Measurements from ENCODE around the gene CMSS1.

The CMSS1 gene

GRCh38 chr3:99965681-99966408, 148.2 kb downstream of the CMSS1 start:
- no peak for DNase-seq (ENCODE audit: low read depth, low spot score)
- Histone ChIP-seq H3K4me1 (ENCODE audit: insufficient read depth, insufficient read length) (no peaks in the 10 kb centered on the region), H3K27me3 (ENCODE audit: insufficient read depth, insufficient read length) (no peaks in the 10 kb centered on the region), H3K4me3 (ENCODE audit: insufficient read length, low read depth) (no peak overlapping the region), H3K9ac (ENCODE audit: insufficient read length, low read depth) (no peak overlapping the region), H3K9me3 (ENCODE audit: insufficient read depth, low read length) (no peaks in the 10 kb centered on the region), H3K36me3 (ENCODE audit: insufficient read depth, insufficient read length, low read length) (no peaks in the 10 kb centered on the region)
- no peak for TF ChIP-seq SUZ12 (IDR thresholded peaks at IDR 0.05; ENCODE audit: extremely low read depth, insufficient read depth, insufficient read length)
- no peak for TF ChIP-seq ZNF274 (IDR thresholded peaks at IDR 0.05; ENCODE audit: low read depth, low read length)
- no peak for TF ChIP-seq YY1 (IDR thresholded peaks at IDR 0.05; ENCODE audit: insufficient read depth, insufficient read length)

- H3K27me3 ChIP-seq (ENCODE audit: insufficient read depth, insufficient read length): no peaks in the 10 kb centered on the region
- DNase-seq (ENCODE audit: low read depth, low spot score): no peak
- TF ChIP-seq YY1 (IDR thresholded peaks at IDR 0.05; ENCODE audit: insufficient read depth, insufficient read length): no peak
- TF ChIP-seq ZNF274 (IDR thresholded peaks at IDR 0.05; ENCODE audit: low read depth, low read length): no peak
- TF ChIP-seq SUZ12 (IDR thresholded peaks at IDR 0.05; ENCODE audit: extremely low read depth, insufficient read depth, insufficient read length): no peak
Observed at GRCh38 chr3:99966662-99967416, 149.2 kb downstream of the CMSS1 start.

GRCh38 chr3:99967796-99968195, 150.1 kb downstream of the CMSS1 start:
- H3K27me3 ChIP-seq (ENCODE audit: insufficient read depth, insufficient read length): no peaks in the 10 kb centered on the region
- no peaks in the 10 kb centered on the region for H3K9me3 ChIP-seq (ENCODE audit: insufficient read depth, low read length)
- no peak for DNase-seq (ENCODE audit: low read depth, low spot score)
- H3K4me1 ChIP-seq (ENCODE audit: insufficient read depth, insufficient read length): no peaks in the 10 kb centered on the region
- H3K36me3 ChIP-seq (ENCODE audit: insufficient read depth, insufficient read length, low read length): no peaks in the 10 kb centered on the region
- no peak overlapping the region for H3K4me3 ChIP-seq (ENCODE audit: insufficient read length, low read depth)
- no peak overlapping the region for H3K9ac ChIP-seq (ENCODE audit: insufficient read length, low read depth)
- TF ChIP-seq YY1 (IDR thresholded peaks at IDR 0.05; ENCODE audit: insufficient read depth, insufficient read length) (no peak), ZNF274 (IDR thresholded peaks at IDR 0.05; ENCODE audit: low read depth, low read length) (no peak), SUZ12 (IDR thresholded peaks at IDR 0.05; ENCODE audit: extremely low read depth, insufficient read depth, insufficient read length) (no peak)

More at GRCh38 chr3:99966662-99967416, 149.2 kb downstream of the CMSS1 start:
- no peak overlapping the region for H3K9ac ChIP-seq (ENCODE audit: insufficient read length, low read depth)
- H3K36me3 ChIP-seq (ENCODE audit: insufficient read depth, insufficient read length, low read length): no peaks in the 10 kb centered on the region
- H3K4me3 ChIP-seq (ENCODE audit: insufficient read length, low read depth): no peak overlapping the region
- no peaks in the 10 kb centered on the region for H3K4me1 ChIP-seq (ENCODE audit: insufficient read depth, insufficient read length)
- H3K9me3 ChIP-seq (ENCODE audit: insufficient read depth, low read length): no peaks in the 10 kb centered on the region

GRCh38 chr3:99969136-99969535, 151.5 kb downstream of the CMSS1 start:
- Histone ChIP-seq H3K4me1 (ENCODE audit: insufficient read depth, insufficient read length) (no peaks in the 10 kb centered on the region), H3K9me3 (ENCODE audit: insufficient read depth, low read length) (no peaks in the 10 kb centered on the region), H3K9ac (ENCODE audit: insufficient read length, low read depth) (no peak overlapping the region), H3K27me3 (ENCODE audit: insufficient read depth, insufficient read length) (no peaks in the 10 kb centered on the region), H3K36me3 (ENCODE audit: insufficient read depth, insufficient read length, low read length) (no peaks in the 10 kb centered on the region), H3K4me3 (ENCODE audit: insufficient read length, low read depth) (no peak overlapping the region)
- DNase-seq (ENCODE audit: low read depth, low spot score): no peak
- TF ChIP-seq SUZ12 (IDR thresholded peaks at IDR 0.05; ENCODE audit: extremely low read depth, insufficient read depth, insufficient read length) (no peak), ZNF274 (IDR thresholded peaks at IDR 0.05; ENCODE audit: low read depth, low read length) (no peak), YY1 (IDR thresholded peaks at IDR 0.05; ENCODE audit: insufficient read depth, insufficient read length) (no peak)

DNA sequence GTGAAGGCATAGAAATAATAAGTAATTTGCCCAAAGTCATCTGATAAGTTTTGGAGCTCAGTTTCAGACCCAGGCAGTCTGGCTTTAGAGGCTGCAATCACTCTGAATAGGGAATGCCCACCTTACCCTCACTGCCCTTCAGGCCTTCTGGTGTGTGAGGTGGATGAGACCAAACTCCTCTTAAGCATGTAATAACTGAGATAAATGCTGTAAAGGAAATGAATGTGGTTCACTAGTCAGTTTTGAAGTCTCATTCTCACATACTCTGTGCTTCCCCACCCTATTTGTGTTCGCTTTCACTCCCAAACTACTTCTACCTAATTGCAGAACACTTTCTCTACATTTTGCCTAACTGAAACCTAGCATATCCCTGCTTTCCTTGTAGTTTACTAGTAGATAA, 152.5 kb downstream of the CMSS1 start:
- no peaks in the 10 kb centered on the region for H3K9me3 ChIP-seq (ENCODE audit: insufficient read depth, low read length)
- no peaks in the 10 kb centered on the region for H3K27me3 ChIP-seq (ENCODE audit: insufficient read depth, insufficient read length)
- no peaks in the 10 kb centered on the region for H3K36me3 ChIP-seq (ENCODE audit: insufficient read depth, insufficient read length, low read length)
- no peak overlapping the region for H3K9ac ChIP-seq (ENCODE audit: insufficient read length, low read depth)
- H3K4me1 ChIP-seq (ENCODE audit: insufficient read depth, insufficient read length): no peaks in the 10 kb centered on the region
- no peak for DNase-seq (ENCODE audit: low read depth, low spot score)
- no peak overlapping the region for H3K4me3 ChIP-seq (ENCODE audit: insufficient read length, low read depth)
- TF ChIP-seq SUZ12 (IDR thresholded peaks at IDR 0.05; ENCODE audit: extremely low read depth, insufficient read depth, insufficient read length) (no peak), ZNF274 (IDR thresholded peaks at IDR 0.05; ENCODE audit: low read depth, low read length) (no peak), YY1 (IDR thresholded peaks at IDR 0.05; ENCODE audit: insufficient read depth, insufficient read length) (no peak)

DNA sequence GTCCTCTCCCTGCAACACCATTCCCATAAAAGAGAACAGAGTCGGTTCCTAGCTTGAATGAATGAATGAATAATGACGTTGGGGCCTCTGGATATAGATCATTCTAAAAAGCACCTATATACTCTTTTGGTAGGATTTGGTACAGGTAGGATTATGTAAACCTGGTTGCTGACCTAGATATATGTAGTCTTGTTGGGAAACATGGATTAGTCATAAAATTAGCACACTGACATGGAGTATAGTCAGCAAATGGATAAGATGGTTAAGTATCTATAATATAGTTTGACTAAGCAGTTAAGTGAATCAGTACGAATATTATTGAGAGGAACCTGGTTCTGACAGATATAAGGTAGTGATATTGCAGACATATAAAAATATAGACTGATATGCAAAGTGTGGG, 154.1 kb downstream of the CMSS1 start:
- Histone ChIP-seq H3K4me1 (ENCODE audit: insufficient read depth, insufficient read length) (no peaks in the 10 kb centered on the region), H3K4me3 (ENCODE audit: insufficient read length, low read depth) (no peak overlapping the region), H3K36me3 (ENCODE audit: insufficient read depth, insufficient read length, low read length) (no peaks in the 10 kb centered on the region), H3K9me3 (ENCODE audit: insufficient read depth, low read length) (no peaks in the 10 kb centered on the region), H3K27me3 (ENCODE audit: insufficient read depth, insufficient read length) (no peaks in the 10 kb centered on the region), H3K9ac (ENCODE audit: insufficient read length, low read depth) (no peak overlapping the region)
- no peak for DNase-seq (ENCODE audit: low read depth, low spot score)
- TF ChIP-seq SUZ12 (IDR thresholded peaks at IDR 0.05; ENCODE audit: extremely low read depth, insufficient read depth, insufficient read length): no peak
- no peak for TF ChIP-seq ZNF274 (IDR thresholded peaks at IDR 0.05; ENCODE audit: low read depth, low read length)

GRCh38 chr3:99972380-99973104, 154.9 kb downstream of the CMSS1 start:
- no peaks in the 10 kb centered on the region for H3K36me3 ChIP-seq (ENCODE audit: insufficient read depth, insufficient read length, low read length)
- no peak for DNase-seq (ENCODE audit: low read depth, low spot score)
- no peaks in the 10 kb centered on the region for H3K27me3 ChIP-seq (ENCODE audit: insufficient read depth, insufficient read length)
- H3K4me3 ChIP-seq (ENCODE audit: insufficient read length, low read depth): no peak overlapping the region
- no peak overlapping the region for H3K9ac ChIP-seq (ENCODE audit: insufficient read length, low read depth)
- H3K9me3 ChIP-seq (ENCODE audit: insufficient read depth, low read length): no peaks in the 10 kb centered on the region
- TF ChIP-seq ZNF274 (IDR thresholded peaks at IDR 0.05; ENCODE audit: low read depth, low read length): no peak
- TF ChIP-seq YY1 (IDR thresholded peaks at IDR 0.05; ENCODE audit: insufficient read depth, insufficient read length): no peak
- no peak for TF ChIP-seq SUZ12 (IDR thresholded peaks at IDR 0.05; ENCODE audit: extremely low read depth, insufficient read depth, insufficient read length)
- H3K4me1 ChIP-seq (ENCODE audit: insufficient read depth, insufficient read length): no peaks in the 10 kb centered on the region
